ENCODE measurements around the gene KIF5A. TPM values are rescaled to one million over a fixed set of nuclear protein-coding genes. Genes with fewer than 3 reads are reported as not detected.

KIF5A gene
- total and polyA plus RNA-seq, 4 donors: 34.8 to 224 (median 144) TPM

- 74% methylated on average over 8 of the region's 15 CpGs for WGBS (ENCODE audit: insufficient coverage)
- H3K9me3 ChIP-seq (ENCODE audit: control insufficient read depth, insufficient read depth, low read length): no peaks in the 10 kb centered on the region
- peaks cover 9% of the 10 kb centered on the region for H3K27me3 ChIP-seq (ENCODE audit: control insufficient read depth, insufficient read depth, low read length)
- H3K4me3 ChIP-seq (ENCODE audit: low read depth, low read length): peak overlapping the region; percentile 99
- H3K27ac ChIP-seq (ENCODE audit: low read depth, low read length): no peak overlapping the region
- peaks cover 23% of the 10 kb centered on the region for H3K4me1 ChIP-seq (ENCODE audit: control insufficient read depth, insufficient read depth, low read length)
- peaks cover 6% of the 10 kb centered on the region for H3K36me3 ChIP-seq (ENCODE audit: control insufficient read depth, insufficient read depth, low read length)
- DNase-seq (ENCODE audit: low read depth in 4 of 6, low spot score in 6 of 6): no peak
These were observed 3.9 kb upstream of the KIF5A start for GRCh38 chr12:57545809-57546437.

- Histone ChIP-seq H3K27ac (ENCODE audit: low read depth, low read length) (peak within 1 kb of the TSS; percentile 76), H3K4me3 (ENCODE audit: low read depth, low read length) (peak within 1 kb of the TSS; percentile 99), H3K4me1 (ENCODE audit: control insufficient read depth, insufficient read depth, low read length) (peaks cover 27% of the 10 kb centered on the region), H3K27me3 (ENCODE audit: control insufficient read depth, insufficient read depth, low read length) (peaks cover 9% of the 10 kb centered on the region), H3K9me3 (ENCODE audit: control insufficient read depth, insufficient read depth, low read length) (no peaks in the 10 kb centered on the region), H3K36me3 (ENCODE audit: control insufficient read depth, insufficient read depth, low read length) (peaks cover under 1% of the 10 kb centered on the region)
- DNase-seq (ENCODE audit: low read depth in 4 of 6, low spot score in 6 of 6): peak; percentile 84 to 99 (median 92)
- under 1% methylated on average over 56 of the region's 56 CpGs for WGBS (ENCODE audit: insufficient coverage)
These were observed 3.2 kb upstream of the KIF5A start, which contains the start of gene DCTN2 for GRCh38 chr12:57546438-57547287. DCTN2 (minus strand) TSS chr12:57547192; CDS start chr12:57547063, 129 bp downstream.

DNA sequence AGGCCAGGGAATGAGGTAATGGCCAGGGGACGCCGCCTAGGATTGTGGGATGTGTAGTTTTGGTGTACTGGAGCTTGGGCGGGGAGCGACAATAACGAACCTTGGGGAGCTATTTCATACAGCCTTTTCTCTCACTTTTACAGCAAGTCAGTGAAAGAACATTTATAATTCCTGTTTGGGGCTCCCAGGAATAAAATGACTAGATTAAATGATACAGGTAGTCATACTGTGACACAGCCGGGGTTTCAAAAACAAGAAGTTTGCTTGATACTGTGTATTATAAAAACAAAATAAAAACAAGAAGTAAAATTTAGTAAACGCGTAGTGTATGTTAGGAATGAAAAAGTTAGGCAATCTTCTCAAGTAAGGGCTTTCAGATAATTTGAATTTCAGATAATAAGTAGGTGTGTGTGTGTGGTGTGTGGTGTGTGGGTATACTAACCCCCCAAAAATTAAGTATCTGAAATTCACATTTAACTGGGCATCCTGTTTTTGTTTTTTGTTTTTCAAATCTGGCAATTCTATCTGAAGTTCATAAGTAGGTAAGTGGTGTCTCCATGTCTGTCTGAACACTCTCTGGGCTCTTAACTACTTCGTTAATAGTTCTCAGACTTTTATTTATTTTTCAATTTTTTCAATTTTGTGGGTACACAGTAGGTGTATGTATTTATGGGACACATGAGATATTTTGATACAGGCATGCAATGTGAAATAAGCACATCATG is 2.4 kb upstream of the KIF5A start:
- H3K27ac ChIP-seq (ENCODE audit: low read depth, low read length): no peak overlapping the region
- H3K27me3 ChIP-seq (ENCODE audit: control insufficient read depth, insufficient read depth, low read length): peaks cover 9% of the 10 kb centered on the region
- DNase-seq (ENCODE audit: low read depth in 4 of 6, low spot score in 6 of 6): no peak
- H3K4me3 ChIP-seq (ENCODE audit: low read depth, low read length): peak overlapping the region; percentile 99
- peaks cover 35% of the 10 kb centered on the region for H3K4me1 ChIP-seq (ENCODE audit: control insufficient read depth, insufficient read depth, low read length)
- no peaks in the 10 kb centered on the region for H3K36me3 ChIP-seq (ENCODE audit: control insufficient read depth, insufficient read depth, low read length)
- 0% methylated on average over 1 of the region's 9 CpGs for WGBS (ENCODE audit: insufficient coverage)
- no peaks in the 10 kb centered on the region for H3K9me3 ChIP-seq (ENCODE audit: control insufficient read depth, insufficient read depth, low read length)

- no peak overlapping the region for H3K27ac ChIP-seq (ENCODE audit: low read depth, low read length)
- no peaks in the 10 kb centered on the region for H3K9me3 ChIP-seq (ENCODE audit: control insufficient read depth, insufficient read depth, low read length)
- WGBS (ENCODE audit: insufficient coverage): no CpG with 5 or more reads among the region's 2 CpGs
- peaks cover 9% of the 10 kb centered on the region for H3K27me3 ChIP-seq (ENCODE audit: control insufficient read depth, insufficient read depth, low read length)
- no peak overlapping the region for H3K4me3 ChIP-seq (ENCODE audit: low read depth, low read length)
- H3K4me1 ChIP-seq (ENCODE audit: control insufficient read depth, insufficient read depth, low read length): peaks cover 40% of the 10 kb centered on the region
- DNase-seq (ENCODE audit: low read depth in 4 of 6, low spot score in 6 of 6): no peak
- H3K36me3 ChIP-seq (ENCODE audit: control insufficient read depth, insufficient read depth, low read length): no peaks in the 10 kb centered on the region
These were observed 1.9 kb upstream of the KIF5A start for GRCh38 chr12:57548013-57548315.

- DNase-seq (ENCODE audit: low read depth in 4 of 6, low spot score in 6 of 6): no peak
- no CpG with 5 or more reads among the region's 2 CpGs for WGBS (ENCODE audit: insufficient coverage)
- H3K36me3 ChIP-seq (ENCODE audit: control insufficient read depth, insufficient read depth, low read length): no peaks in the 10 kb centered on the region
- H3K27ac ChIP-seq (ENCODE audit: low read depth, low read length): no peak overlapping the region
- peaks cover 9% of the 10 kb centered on the region for H3K27me3 ChIP-seq (ENCODE audit: control insufficient read depth, insufficient read depth, low read length)
- peaks cover 45% of the 10 kb centered on the region for H3K4me1 ChIP-seq (ENCODE audit: control insufficient read depth, insufficient read depth, low read length)
- H3K9me3 ChIP-seq (ENCODE audit: control insufficient read depth, insufficient read depth, low read length): no peaks in the 10 kb centered on the region
- H3K4me3 ChIP-seq (ENCODE audit: low read depth, low read length): no peak overlapping the region
These were observed 1.4 kb upstream of the KIF5A start for GRCh38 chr12:57548488-57548887.

DNA sequence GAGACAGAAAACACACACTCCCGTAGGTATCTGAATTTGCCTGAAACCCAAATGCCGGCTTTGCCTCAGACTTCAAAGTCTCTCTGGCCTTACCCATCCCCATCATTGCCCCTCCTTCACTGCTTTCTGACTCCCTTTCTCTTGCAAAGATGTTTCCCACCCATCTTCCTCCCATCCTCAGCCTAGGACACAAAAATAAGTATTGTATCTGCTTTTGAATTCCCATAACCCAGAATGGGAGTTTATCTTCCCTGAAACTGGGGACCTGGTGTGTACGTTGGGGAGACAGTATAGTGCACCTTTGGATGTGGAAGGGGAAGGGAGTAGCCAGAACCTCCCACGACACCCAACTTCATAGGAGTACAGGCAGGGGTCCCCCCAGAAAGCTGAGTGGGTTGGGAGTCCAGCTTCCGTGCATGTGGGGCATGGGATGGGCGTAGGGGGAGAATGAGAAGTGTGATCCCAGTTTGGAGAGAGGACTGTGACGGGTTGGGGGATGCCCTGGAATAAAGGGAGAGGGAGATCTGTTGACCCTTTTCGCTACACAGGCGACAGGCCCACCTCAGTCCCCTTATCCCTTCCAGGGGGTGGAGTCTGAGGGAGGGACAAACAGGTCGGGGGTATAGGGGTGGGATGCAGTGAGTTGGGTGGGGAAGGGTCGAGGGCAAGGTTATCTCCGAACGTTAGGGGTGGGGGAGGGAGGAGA is 488 bp upstream of the KIF5A start:
- peaks cover 45% of the 10 kb centered on the region for H3K4me1 ChIP-seq (ENCODE audit: control insufficient read depth, insufficient read depth, low read length)
- H3K9me3 ChIP-seq (ENCODE audit: control insufficient read depth, insufficient read depth, low read length): no peaks in the 10 kb centered on the region
- H3K27me3 ChIP-seq (ENCODE audit: control insufficient read depth, insufficient read depth, low read length): peaks cover 9% of the 10 kb centered on the region
- DNase-seq (ENCODE audit: low read depth in 4 of 6, low spot score in 6 of 6): no peak
- no peak overlapping the region for H3K27ac ChIP-seq (ENCODE audit: low read depth, low read length)
- no peaks in the 10 kb centered on the region for H3K36me3 ChIP-seq (ENCODE audit: control insufficient read depth, insufficient read depth, low read length)
- H3K4me3 ChIP-seq (ENCODE audit: low read depth, low read length): peak overlapping the region; percentile 28
- WGBS (ENCODE audit: insufficient coverage): 19% methylated on average over 8 of the region's 13 CpGs

DNA sequence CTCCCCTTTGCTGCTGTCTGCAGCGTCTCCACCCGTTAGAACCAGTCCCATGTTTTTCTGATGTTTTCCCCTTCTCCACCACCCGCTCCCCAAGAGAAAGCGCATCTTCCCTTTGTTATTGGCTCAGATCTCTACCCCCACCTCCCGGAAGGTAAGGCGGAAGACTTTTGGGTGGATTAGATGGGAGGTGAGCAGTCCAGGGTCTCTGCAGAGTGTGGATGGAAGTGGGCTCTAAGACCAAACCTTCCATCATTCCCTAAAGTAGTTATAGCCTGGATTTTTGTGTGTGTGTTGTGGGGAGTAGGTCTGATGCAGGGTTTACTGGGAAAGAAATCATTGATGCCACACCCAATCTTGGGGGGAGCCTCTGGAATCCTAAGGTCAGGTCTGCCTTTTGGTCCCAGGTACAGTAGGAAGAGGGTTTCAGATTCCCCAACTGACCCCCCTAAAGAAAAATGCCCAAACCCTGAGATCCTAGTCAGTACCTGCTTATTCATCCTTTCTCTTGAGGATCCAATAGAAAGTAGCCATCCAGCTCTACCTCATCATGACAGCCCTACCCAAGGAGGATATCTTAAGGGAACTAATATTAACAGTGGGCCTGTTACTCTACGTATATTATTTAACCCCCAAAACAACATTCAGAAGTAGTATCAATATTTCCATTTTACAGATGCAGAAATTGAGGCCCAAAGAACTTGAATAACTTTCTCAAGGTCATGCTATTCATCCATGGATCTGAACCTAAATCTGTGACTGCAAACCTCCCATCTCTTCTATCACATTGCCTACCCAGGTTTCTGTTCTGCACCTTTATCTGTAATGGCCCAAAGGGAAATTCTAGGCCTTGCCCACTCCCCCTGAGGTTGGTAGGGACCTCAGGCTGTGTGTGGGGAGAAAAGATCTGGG is 1.1 kb downstream of the KIF5A start:
- no CpG with 5 or more reads among the region's 7 CpGs for WGBS (ENCODE audit: insufficient coverage)
- no peak for DNase-seq (ENCODE audit: low read depth in 4 of 6, low spot score in 6 of 6)
- peak overlapping the region; percentile 68 for H3K4me3 ChIP-seq (ENCODE audit: low read depth, low read length)
- peaks cover 41% of the 10 kb centered on the region for H3K4me1 ChIP-seq (ENCODE audit: control insufficient read depth, insufficient read depth, low read length)
- no peak overlapping the region for H3K27ac ChIP-seq (ENCODE audit: low read depth, low read length)
- H3K9me3 ChIP-seq (ENCODE audit: control insufficient read depth, insufficient read depth, low read length): no peaks in the 10 kb centered on the region
- H3K27me3 ChIP-seq (ENCODE audit: control insufficient read depth, insufficient read depth, low read length): peaks cover 9% of the 10 kb centered on the region
- no peaks in the 10 kb centered on the region for H3K36me3 ChIP-seq (ENCODE audit: control insufficient read depth, insufficient read depth, low read length)

DNA sequence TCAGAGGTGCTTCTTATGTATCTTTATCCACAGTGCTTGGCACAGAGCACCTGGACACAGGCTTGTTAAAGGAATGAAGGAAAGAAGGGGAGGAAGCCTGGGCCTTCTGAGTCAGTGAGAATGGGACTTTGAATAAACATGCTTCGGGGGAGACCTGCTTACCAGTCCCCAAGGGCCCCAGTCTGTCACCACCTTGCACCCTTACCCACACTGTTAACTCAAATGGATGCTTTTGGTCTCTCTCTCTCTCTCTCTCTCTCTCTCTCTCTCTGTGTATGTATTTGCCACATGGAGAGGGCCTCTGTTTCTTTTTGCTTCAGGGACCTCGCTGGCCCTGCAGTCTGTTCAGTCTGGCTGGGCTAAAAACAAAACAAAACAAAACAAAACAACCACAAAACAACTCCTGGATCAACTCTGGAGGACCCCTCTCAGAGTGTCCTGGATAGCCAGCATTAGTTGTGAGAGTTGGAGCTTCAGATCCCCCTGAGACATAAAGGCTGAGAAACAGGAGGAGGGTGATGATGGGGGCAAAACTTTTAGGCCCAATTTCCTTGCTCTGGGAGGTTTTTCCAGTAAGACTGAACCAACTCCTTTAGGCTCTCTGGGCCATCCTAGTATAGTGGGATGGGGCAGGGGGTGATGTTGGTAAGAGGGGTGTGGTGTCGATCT is 1.9 kb downstream of the KIF5A start:
- H3K4me3 ChIP-seq (ENCODE audit: low read depth, low read length): peak overlapping the region; percentile 68
- DNase-seq (ENCODE audit: low read depth in 4 of 6, low spot score in 6 of 6): peak in 1 of 6 donors; percentile 10
- peaks cover 9% of the 10 kb centered on the region for H3K27me3 ChIP-seq (ENCODE audit: control insufficient read depth, insufficient read depth, low read length)
- no peak overlapping the region for H3K27ac ChIP-seq (ENCODE audit: low read depth, low read length)
- 50% methylated on average over 1 of the region's 3 CpGs for WGBS (ENCODE audit: insufficient coverage)
- H3K4me1 ChIP-seq (ENCODE audit: control insufficient read depth, insufficient read depth, low read length): peaks cover 34% of the 10 kb centered on the region
- H3K36me3 ChIP-seq (ENCODE audit: control insufficient read depth, insufficient read depth, low read length): peaks cover 5% of the 10 kb centered on the region
- no peaks in the 10 kb centered on the region for H3K9me3 ChIP-seq (ENCODE audit: control insufficient read depth, insufficient read depth, low read length)
